Cardiac septum (tissue), 1 donor: Measurements from ENCODE around the gene DES. TPM values are rescaled to one million over a fixed set of nuclear protein-coding genes. Genes with fewer than 3 reads are reported as not detected.

Source experiments
- DNase-seq: peaks from one replicate; pipeline ENCODE4 v3.0.0-alpha.2; 2020; ENCODE audit warnings: low spot score
- intact Hi-C: fragments of 100-400 bp; cut with DNase I; formaldehyde crosslinking; loops from one replicate; pipeline ENCODE4 v1.14.0; 2022
- total RNA-seq: library from RNA; stranded (reverse); fragmentation: NEBNext Ultra II Directional; extraction: Animal tissue kit (Norgen Biotek cat#: 25700); gene quantifications from one replicate; pipeline ENCODE4 v1.2.1, GENCODE V29; 2021
- donor health status: DM: no; HTN: no; CAD: no.

DES gene
- total RNA-seq, 1 donor from 2014 or later, result 21,230 TPM

- DNase-seq, result no peak
- intact Hi-C loops, result no loop called here
Measured at GRCh38 chr2:219464286-219465032, 46.3 kb downstream of the DES start.

- intact Hi-C loops, result no loop called here
- no peak for DNase-seq
Measured at GRCh38 chr2:219465659-219466561, 47.7 kb downstream of the DES start.

GRCh38 chr2:219466816-219467735 lies 48.9 kb downstream of the DES start:
- intact Hi-C loops, result no loop called here
- no peak for DNase-seq

- intact Hi-C loops, result no loop called here
- DNase-seq, result no peak
Measured at GRCh38 chr2:219467736-219468075, 49.5 kb downstream of the DES start.

- DNase-seq, result no peak
- intact Hi-C loops, result no loop called here
Measured at GRCh38 chr2:219468410-219469185, 50.4 kb downstream of the DES start.

- intact Hi-C loops, result no loop called here
- no peak for DNase-seq
Measured at GRCh38 chr2:219469186-219469724, 51.1 kb downstream of the DES start.

- no peak for DNase-seq
- intact Hi-C loops, result no loop called here
Measured at GRCh38 chr2:219470429-219470828, 52.3 kb downstream of the DES start.

- no peak for DNase-seq
- intact Hi-C loops, result no loop called here
Measured at GRCh38 chr2:219471476-219472371, 53.5 kb downstream of the DES start.

GRCh38 chr2:219472629-219473187 lies 54.5 kb downstream of the DES start:
- intact Hi-C loops, result no loop called here
- no peak for DNase-seq

GRCh38 chr2:219473511-219473910 lies 55.3 kb downstream of the DES start:
- DNase-seq, result no peak
- intact Hi-C loops, result no loop called here

GRCh38 chr2:219474285-219475060 lies 56.3 kb downstream of the DES start:
- intact Hi-C loops, result loop anchor here (5.0 kb wide), 1 partner anchor 53 kb away; no protein-coding TSS in a partner anchor
- DNase-seq, result no peak

- no peak for DNase-seq
- intact Hi-C loops, result loop anchor here (5.0 kb wide), 1 partner anchor 52 kb away; no protein-coding TSS in a partner anchor
Measured at GRCh38 chr2:219475278-219475677, 57.1 kb downstream of the DES start.

GRCh38 chr2:219475697-219476651 lies 57.8 kb downstream of the DES start:
- DNase-seq, result no peak
- intact Hi-C loops, result loop anchor here (5.0 kb wide), 1 partner anchor 51 kb away; no protein-coding TSS in a partner anchor
